ENCODE measurements around the gene CEBPG.

Gene CEBPG

DNA sequence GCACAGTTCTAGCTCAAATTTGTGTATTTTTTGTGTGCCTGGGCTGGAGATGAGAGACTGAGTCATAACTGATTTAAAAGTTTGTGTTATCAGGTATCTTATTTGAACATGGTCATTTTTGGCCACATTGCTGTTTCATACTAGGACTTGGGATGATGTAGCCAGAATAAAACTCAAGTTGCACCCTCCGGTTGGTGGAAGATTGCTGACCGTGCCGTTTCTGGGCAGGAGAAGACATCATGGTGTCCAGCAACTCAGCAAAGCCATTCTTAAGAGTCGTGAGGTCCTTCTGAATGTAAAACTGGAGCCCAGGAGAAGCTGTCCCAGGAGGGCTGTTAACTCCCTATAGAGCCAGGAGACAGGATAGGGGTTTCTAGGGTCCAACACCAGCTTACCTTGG is 7.6 kb downstream of the CEBPG start:
- peaks cover 58% of the 10 kb centered on the region for H3K4me1 Mint-ChIP-seq (ENCODE audit: low read depth)
- peaks cover 71% of the 10 kb centered on the region for H3K36me3 Mint-ChIP-seq (ENCODE audit: low read depth)

DNA sequence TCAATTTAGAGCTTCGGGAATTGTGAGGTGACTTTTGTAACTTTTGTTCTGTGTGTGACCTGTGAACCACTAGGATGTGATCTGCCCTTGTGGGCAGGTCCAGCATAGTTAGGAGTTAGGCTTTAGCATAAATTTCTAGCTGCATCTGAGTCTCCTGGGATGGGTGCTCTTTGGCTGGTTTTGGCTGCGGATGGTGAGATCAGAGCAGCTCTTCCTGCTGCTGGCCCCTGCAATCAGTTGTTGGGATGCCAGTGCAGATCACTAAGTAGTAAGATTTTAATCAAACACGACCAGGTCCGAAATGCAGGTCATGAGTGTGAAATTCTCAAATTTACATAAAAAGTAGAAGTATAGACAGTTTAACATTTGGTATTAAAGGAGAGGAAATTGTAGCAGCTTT is 8.5 kb downstream of the CEBPG start:
- H3K4me3 Mint-ChIP-seq: no peak overlapping the region
- intact Hi-C loops (cut with micrococcal nuclease): no loop called here
- H3K9me3 Mint-ChIP-seq: no peaks in the 10 kb centered on the region
- no peaks in the 10 kb centered on the region for H3K27me3 Mint-ChIP-seq
- peaks cover 49% of the 10 kb centered on the region for H3K4me1 Mint-ChIP-seq (ENCODE audit: low read depth)
- no peak overlapping the region for H3K27ac Mint-ChIP-seq
- H3K36me3 Mint-ChIP-seq (ENCODE audit: low read depth): peaks cover 74% of the 10 kb centered on the region

More for the DNA sequence above, 7.6 kb downstream of the CEBPG start:
- no peak overlapping the region for H3K4me3 Mint-ChIP-seq
- H3K27ac Mint-ChIP-seq: peak overlapping the region; percentile 21
- intact Hi-C loops (cut with micrococcal nuclease): no loop called here
- no peaks in the 10 kb centered on the region for H3K27me3 Mint-ChIP-seq
- H3K9me3 Mint-ChIP-seq: no peaks in the 10 kb centered on the region

DNA sequence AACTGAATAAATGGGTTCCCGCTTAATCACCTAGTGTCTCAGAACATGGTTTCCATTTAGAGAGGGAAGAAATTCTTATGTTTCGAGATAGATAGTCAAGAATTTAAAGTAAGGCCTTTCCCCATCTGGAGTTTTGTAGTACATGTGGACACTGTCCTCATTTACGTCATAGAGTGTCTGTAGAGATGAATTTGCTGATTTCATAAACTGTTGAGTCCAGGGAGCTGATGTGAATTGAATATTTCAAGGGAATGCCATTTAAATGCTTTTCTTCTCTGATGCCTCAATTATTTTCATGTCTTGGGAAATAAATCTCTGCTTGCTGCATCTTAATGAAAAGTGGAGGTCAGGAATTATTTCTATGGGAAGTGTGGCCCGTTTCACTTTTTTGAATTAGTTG is 9.5 kb downstream of the CEBPG start:
- Mint-ChIP-seq H3K4me1 (ENCODE audit: low read depth) (peaks cover 44% of the 10 kb centered on the region), H3K4me3 (no peak overlapping the region), H3K27me3 (no peaks in the 10 kb centered on the region), H3K9me3 (no peaks in the 10 kb centered on the region), H3K27ac (no peak overlapping the region), H3K36me3 (ENCODE audit: low read depth) (peaks cover 83% of the 10 kb centered on the region)
- intact Hi-C loops (cut with micrococcal nuclease): no loop called here

DNA sequence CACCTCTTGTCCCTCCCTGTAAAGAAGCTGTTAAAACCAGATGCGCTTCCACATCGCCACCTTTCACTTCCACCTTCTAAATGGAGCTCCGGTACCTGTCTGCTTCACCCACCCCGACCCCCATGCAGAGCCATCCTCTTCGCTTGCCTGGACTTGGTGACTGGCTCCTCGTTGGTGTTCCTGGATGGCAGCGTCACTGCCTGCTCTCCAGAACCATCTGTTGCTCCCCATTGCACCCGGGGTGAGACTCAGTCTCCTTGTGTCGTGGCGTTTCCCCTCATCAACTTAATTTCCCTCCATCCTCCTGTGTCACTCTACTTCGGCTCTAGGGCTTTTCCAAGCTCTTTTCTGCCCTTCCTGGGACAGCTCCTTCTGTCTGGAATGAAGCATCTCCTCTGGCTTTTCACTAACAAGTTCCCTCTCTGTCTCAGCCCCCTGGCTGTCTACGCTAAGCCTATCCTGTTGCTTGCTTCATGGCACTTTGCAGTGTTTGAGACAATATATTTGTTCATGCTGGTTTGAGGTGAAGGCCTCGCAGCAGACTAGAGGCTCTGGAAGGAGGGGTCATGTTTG is 10.3 kb downstream of the CEBPG start:
- intact Hi-C loops (cut with micrococcal nuclease): no loop called here
- Mint-ChIP-seq H3K4me1 (ENCODE audit: low read depth) (peaks cover 43% of the 10 kb centered on the region), H3K27ac (no peak overlapping the region), H3K27me3 (no peaks in the 10 kb centered on the region), H3K4me3 (no peak overlapping the region), H3K36me3 (ENCODE audit: low read depth) (peaks cover 83% of the 10 kb centered on the region), H3K9me3 (no peaks in the 10 kb centered on the region)

DNA sequence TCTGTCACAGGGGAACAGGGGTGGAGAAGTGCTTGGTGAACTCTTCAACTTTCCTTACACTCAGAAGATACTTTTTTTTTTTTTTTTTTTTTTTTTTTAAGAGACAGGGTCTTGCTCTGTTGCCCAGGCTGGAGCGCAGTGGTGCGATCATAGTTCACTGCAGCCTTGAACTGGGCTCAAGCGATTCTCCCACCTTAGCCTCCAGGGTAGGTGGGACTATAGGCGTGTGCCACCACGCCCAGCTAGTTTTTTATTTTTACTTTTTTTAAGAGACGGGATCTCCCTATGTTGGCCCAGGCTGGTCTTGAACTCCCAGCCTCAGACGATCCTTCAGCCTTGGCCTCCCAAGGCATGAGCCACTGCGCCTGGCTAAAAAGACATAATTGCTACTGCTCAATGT is 11.5 kb downstream of the CEBPG start:
- Mint-ChIP-seq H3K4me1 (ENCODE audit: low read depth) (peaks cover 46% of the 10 kb centered on the region), H3K27me3 (no peaks in the 10 kb centered on the region), H3K9me3 (no peaks in the 10 kb centered on the region), H3K4me3 (no peak overlapping the region), H3K36me3 (ENCODE audit: low read depth) (peaks cover 80% of the 10 kb centered on the region), H3K27ac (no peak overlapping the region)
- intact Hi-C loops (cut with micrococcal nuclease): no loop called here

DNA sequence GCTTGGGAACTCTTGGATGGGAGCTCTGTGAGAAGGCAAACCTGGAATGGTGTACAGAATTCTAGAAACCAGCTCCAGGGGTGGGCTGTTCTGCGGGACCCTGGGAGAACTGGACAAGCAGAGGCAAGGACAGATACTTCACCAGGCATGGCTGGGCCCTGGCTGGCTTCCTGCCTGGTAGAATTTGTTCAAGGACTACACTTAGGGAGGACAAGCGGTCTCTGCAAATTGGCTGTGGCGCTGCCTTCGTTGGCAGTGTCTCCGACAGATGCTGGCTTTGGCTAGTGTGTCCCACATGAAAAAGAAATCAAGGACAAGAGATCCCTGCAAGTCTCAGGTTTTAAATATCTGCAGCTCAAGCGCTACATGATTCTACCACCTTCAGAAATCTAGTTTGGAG is 12.4 kb downstream of the CEBPG start:
- peaks cover 50% of the 10 kb centered on the region for H3K4me1 Mint-ChIP-seq (ENCODE audit: low read depth)
- intact Hi-C loops (cut with micrococcal nuclease): no loop called here
- H3K27me3 Mint-ChIP-seq: no peaks in the 10 kb centered on the region
- peaks cover 79% of the 10 kb centered on the region for H3K36me3 Mint-ChIP-seq (ENCODE audit: low read depth)
- no peak overlapping the region for H3K4me3 Mint-ChIP-seq
- no peak overlapping the region for H3K27ac Mint-ChIP-seq
- H3K9me3 Mint-ChIP-seq: no peaks in the 10 kb centered on the region

DNA sequence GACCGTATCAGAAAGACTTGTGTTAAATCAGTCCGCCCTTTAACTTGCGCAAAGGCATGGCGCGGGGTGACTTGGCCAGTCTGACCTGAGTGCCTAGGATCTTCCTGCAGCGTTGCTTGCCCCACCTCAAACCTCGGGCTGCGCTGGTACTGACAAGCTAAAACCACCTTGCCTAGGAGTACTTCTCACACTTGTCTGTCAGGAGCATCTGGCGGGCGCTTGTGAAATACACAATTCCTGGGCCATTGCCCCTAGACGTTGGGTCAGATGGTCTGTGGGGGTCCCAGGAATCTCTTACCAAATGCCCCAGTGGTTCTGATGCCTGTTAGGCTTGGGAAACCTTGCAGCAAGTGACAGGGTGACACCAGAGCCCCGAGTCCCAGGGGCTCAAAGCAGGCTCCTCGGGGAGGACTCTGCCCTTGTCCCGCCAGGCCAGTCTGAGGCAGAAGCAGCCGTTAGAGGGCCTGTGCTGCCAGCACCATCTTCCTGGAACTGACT is 12.9 kb downstream of the CEBPG start:
- Mint-ChIP-seq H3K9me3 (no peaks in the 10 kb centered on the region), H3K4me1 (ENCODE audit: low read depth) (peaks cover 50% of the 10 kb centered on the region), H3K4me3 (no peak overlapping the region), H3K27ac (no peak overlapping the region), H3K27me3 (no peaks in the 10 kb centered on the region), H3K36me3 (ENCODE audit: low read depth) (peaks cover 79% of the 10 kb centered on the region)
- intact Hi-C loops (cut with micrococcal nuclease): no loop called here

DNA sequence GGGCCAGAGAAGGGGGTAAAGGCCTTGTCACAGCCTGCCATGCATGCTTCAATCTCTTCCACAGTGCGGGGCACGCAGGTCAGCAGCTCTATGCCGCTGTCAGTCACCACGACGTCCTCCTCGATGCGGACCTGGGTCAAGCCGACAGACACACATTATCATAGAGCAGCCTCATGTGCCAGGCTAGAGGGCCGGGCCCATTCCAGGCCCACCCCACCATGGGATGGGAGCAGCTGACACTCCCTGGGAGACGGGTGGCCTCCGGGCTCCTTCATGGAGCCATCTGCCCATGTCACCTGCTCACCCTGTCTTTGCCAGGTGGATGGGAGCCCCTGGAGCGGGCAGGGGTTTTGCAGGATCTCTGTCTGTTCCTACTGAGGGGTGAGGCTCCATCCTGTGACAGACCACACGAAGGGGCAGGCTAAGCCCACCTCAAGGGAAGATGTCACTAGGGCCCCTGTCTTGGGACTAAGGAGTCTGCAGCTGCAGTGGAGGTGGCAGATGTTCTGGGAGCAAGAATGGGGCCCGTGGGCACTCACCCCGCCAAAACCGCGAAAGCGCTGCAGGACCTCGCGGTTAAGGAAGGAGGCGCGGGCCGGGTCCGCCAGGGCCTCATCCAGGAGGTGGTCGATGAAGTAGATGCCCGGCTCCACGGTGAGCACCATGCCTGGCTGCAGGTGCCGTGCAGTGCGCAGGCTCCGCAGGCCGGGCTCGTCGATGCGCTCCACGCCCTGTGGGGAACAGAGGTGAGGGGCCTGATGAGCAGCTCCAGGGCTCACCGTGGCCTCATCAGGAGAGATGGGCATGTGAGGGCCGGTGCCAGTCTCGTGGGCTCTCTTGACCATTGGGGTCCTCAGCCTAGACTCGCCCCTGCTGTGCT is 14.1 kb downstream of the CEBPG start:
- intact Hi-C loops (cut with micrococcal nuclease): no loop called here
- H3K27ac Mint-ChIP-seq: no peak overlapping the region
- H3K27me3 Mint-ChIP-seq: no peaks in the 10 kb centered on the region
- H3K4me3 Mint-ChIP-seq: no peak overlapping the region
- H3K9me3 Mint-ChIP-seq: no peaks in the 10 kb centered on the region
- peaks cover 70% of the 10 kb centered on the region for H3K36me3 Mint-ChIP-seq (ENCODE audit: low read depth)
- peaks cover 54% of the 10 kb centered on the region for H3K4me1 Mint-ChIP-seq (ENCODE audit: low read depth)

DNA sequence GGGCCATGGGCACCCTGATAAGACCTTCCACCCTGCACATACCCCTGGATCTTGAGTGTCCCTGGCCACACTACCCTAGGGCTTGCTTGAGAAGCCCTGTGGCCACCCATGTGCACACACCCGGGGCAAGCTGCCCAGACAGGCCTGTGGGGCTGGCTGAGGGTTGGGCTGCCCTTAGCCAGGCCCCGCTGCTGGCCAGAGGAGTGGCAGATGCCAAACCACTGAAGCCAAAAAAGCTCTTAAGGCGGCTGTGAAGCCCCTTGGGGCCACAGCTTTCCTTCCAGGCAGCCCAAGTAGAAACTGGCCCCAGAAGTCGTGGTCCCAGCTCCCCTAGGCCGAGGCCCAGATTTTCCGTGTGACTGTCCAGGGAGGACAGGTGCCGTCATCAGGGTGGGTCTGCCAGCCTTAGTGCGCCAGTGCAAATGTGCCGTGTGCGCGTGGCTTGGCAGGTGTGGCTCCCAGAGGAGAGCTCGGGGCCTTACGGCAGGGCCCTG is 14.8 kb downstream of the CEBPG start:
- H3K27ac Mint-ChIP-seq: no peak overlapping the region

DNA sequence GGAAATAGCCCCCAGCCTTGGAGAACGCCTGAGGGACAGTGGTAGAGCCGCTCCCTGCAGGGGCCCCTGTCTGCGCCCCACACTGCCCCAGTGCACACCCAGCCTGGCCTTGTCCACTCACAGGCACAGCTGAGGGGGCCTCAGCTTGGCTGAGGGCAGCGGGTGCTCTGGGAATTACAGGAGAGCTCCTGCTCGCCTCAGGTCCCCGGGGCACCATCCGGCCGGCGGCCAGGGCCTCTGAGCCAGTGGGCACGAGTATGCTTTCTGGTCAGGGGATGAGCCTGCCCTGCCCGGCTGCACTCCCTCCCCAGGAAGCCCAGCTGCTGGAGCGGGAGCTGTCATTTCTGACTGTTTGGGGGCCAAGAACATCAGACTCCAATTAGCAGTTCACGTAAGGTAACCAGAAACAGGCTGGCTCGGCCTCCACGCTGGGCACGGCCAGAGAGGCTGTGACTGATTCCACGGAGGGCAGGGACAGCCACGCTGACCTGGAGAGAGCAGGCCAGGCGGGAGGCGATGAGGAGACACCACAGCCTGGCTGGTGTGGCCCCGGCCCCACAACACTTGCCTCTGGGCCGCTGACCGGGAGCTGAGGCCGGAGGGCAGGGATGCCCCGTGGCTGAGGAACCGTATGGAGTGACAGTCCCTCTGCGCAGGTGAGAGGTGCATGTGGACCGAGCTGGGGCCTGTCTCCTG is 15.4 kb downstream of the CEBPG start:
- intact Hi-C loops (cut with micrococcal nuclease): no loop called here
- Mint-ChIP-seq H3K4me3 (no peak overlapping the region), H3K27me3 (no peaks in the 10 kb centered on the region), H3K27ac (peak overlapping the region; percentile 49), H3K4me1 (ENCODE audit: low read depth) (peaks cover 62% of the 10 kb centered on the region), H3K36me3 (ENCODE audit: low read depth) (peaks cover 64% of the 10 kb centered on the region), H3K9me3 (no peaks in the 10 kb centered on the region)

More for the DNA sequence above, 14.8 kb downstream of the CEBPG start:
- H3K4me3 Mint-ChIP-seq: no peak overlapping the region
- H3K36me3 Mint-ChIP-seq (ENCODE audit: low read depth): peaks cover 65% of the 10 kb centered on the region
- intact Hi-C loops (cut with micrococcal nuclease): no loop called here
- H3K9me3 Mint-ChIP-seq: no peaks in the 10 kb centered on the region
- peaks cover 61% of the 10 kb centered on the region for H3K4me1 Mint-ChIP-seq (ENCODE audit: low read depth)
- no peaks in the 10 kb centered on the region for H3K27me3 Mint-ChIP-seq

DNA sequence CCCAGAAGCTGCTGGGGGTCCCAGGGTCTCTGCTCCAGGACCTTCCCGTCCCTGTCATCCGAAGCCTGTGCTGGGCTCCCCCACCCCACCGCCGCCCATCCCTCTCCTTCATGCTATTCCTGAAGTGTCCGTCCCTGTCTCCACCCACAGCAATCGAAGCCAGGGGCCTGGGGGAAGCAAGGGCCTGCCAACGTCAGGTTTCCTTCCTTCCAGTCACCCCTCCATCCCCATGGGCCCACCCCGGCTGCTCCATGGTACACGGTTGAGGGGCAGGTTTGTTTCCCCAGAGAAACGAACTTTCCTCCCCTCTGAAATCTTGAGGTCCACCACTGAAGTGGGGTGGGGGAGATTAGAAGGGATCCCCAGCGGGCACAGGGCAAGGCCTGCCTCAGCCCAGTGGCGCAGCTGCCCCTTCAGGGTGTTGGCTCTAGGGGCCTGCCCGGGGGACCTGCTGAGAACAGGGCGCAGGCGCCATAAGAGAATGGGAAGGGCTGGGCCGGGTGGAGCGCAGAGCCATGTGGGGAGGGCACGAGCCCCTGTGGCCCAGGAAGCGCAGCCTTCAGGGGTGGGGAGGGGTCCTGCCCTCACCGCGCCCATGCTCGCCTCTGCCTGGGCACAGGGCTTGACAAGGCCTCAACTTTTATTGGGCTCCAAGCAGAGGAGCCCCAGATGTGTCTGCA is 16.1 kb downstream of the CEBPG start:
- no peaks in the 10 kb centered on the region for H3K9me3 Mint-ChIP-seq
- H3K4me3 Mint-ChIP-seq: no peak overlapping the region
- H3K4me1 Mint-ChIP-seq (ENCODE audit: low read depth): peaks cover 66% of the 10 kb centered on the region
- peaks cover 63% of the 10 kb centered on the region for H3K36me3 Mint-ChIP-seq (ENCODE audit: low read depth)
- intact Hi-C loops (cut with micrococcal nuclease): no loop called here
- peak overlapping the region; percentile 49 for H3K27ac Mint-ChIP-seq
- no peaks in the 10 kb centered on the region for H3K27me3 Mint-ChIP-seq

DNA sequence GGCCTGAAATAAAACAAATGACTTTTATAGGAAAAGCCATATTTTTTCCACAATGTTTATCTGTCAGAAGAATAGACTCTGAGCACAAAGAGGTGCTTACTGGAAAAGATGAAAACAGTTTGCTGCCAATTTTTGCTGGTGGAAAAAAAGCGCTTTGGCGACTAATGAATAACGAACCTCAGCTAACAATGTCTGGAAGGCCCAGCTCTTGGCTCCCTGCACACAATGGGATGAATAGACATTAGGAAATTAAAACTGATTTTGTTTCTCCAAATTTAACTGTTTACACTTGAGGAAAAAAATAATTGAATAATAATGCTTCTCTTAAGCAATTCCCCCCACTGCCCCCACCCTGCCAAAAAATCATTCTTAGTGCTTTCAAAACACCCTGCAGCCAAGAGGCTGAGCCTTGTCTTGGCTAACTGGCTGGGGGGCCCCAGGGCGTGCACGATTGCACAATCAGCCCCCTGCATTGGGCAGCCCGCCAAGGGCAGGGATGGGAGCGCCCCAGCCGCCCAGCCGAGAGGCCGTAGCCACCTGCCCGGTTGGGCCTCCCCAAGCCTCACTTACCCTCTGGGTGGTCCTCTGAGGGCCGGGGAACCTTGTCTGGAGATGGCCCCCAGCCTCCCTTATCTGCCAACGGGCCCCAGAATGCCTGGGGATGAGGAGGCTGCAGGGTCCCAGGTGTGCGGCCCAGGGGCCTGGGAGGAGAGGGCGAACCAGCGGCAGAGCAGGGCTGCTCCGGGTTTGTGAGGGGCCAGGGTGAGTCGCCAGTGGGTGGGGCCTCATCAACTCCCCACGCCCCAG is 16.8 kb downstream of the CEBPG start:
- Mint-ChIP-seq H3K4me1 (ENCODE audit: low read depth) (peaks cover 73% of the 10 kb centered on the region), H3K4me3 (no peak overlapping the region), H3K27me3 (no peaks in the 10 kb centered on the region), H3K9me3 (no peaks in the 10 kb centered on the region), H3K36me3 (ENCODE audit: low read depth) (peaks cover 63% of the 10 kb centered on the region), H3K27ac (no peak overlapping the region)
- intact Hi-C loops (cut with micrococcal nuclease): no loop called here

Data from dendritic cell treated with granulocyte-macrophage colony-stimulating factor and Interleukin-4, amounts not matched to agents 40 ng/mL and 50 ng/mL, for 4 days (primary cell).